ENCODE data around the gene STRA6.

The STRA6 gene

GRCh38 chr15:74207652-74208440 is 5.3 kb upstream of the STRA6 start:
- no peak for DNase-seq (ENCODE audit: low spot score)

- DNase-seq (ENCODE audit: low spot score), result no peak
Observed at GRCh38 chr15:74206801-74207281, 4.3 kb upstream of the STRA6 start.

- no peak for DNase-seq (ENCODE audit: low spot score)
Observed at GRCh38 chr15:74205582-74205947, 3.0 kb upstream of the STRA6 start.

- DNase-seq (ENCODE audit: low spot score), result no peak
Observed at GRCh38 chr15:74203914-74204431, 1.4 kb upstream of the STRA6 start.

DNA sequence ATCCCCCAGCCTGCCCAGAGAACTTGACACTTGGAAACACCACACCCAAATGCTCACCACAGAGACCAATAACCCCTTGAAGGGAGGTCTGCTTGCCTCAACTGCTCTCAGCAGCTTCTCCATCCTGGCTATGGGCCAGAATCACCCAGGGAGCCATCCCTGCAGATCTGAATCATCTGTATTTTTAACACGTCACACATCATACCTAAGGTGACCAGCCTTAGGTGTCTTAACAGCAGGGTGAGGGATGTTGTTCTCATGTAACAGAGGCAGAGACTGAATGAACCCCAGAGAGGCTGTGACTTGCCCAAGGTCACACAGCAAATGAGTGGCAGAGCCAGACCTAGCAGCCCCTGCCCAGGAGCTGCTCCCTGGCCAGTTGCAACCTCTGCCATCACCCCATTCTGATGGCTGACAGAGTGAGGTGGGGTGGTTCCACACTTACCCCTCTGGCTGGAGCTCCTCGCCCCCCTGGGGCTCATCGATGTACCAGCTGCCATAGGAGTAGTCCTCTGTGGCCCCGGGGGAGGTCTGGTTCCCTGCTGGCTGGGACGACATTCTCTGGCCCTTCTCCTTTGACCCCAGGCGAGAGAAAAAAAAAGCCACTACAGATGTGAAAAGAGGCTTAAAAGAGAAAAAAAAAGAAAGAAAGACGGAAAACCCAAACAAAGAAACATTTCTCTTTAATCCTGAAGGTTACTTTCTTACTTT is 722 bp downstream of the STRA6 start:
- DNase-seq (ENCODE audit: low spot score), result no peak

DNA sequence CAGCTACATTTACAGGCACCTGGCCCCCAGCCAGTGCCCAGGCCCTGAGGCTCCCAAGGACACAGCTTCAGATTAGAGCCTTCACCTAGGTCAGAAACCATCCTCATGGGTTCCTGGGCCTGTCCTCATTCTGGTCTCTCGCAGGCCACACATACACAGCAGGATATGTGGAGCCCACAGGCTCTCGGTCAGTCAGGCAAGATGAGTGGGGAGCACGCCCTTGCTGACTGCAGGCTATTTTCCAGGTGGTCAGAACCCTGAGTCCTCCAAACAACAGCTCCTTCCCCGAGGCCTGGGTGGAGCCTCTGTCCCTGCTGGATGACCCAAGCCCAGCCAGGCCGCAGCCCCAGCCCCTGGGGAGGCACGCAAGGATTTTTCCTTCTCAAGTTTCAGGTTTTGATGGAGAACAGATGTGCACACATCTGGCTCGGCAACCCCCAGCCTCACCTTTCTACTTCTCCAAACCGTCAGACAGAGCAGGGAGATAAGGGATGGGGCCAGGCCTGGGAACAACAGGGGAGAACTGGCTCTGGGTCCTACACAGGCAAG is 1.6 kb downstream of the STRA6 start:
- no peak for DNase-seq (ENCODE audit: low spot score)

GRCh38 chr15:74200412-74200815 is 2.2 kb downstream of the STRA6 start:
- DNase-seq (ENCODE audit: low spot score), result no peak

GRCh38 chr15:74199297-74199652 is 3.3 kb downstream of the STRA6 start:
- DNase-seq (ENCODE audit: low spot score), result no peak

GRCh38 chr15:74197176-74197965 is 5.2 kb downstream of the STRA6 start:
- DNase-seq (ENCODE audit: low spot score), result no peak

- no peak for DNase-seq (ENCODE audit: low spot score)
Observed at GRCh38 chr15:74196175-74196574, 6.4 kb downstream of the STRA6 start.

DNA sequence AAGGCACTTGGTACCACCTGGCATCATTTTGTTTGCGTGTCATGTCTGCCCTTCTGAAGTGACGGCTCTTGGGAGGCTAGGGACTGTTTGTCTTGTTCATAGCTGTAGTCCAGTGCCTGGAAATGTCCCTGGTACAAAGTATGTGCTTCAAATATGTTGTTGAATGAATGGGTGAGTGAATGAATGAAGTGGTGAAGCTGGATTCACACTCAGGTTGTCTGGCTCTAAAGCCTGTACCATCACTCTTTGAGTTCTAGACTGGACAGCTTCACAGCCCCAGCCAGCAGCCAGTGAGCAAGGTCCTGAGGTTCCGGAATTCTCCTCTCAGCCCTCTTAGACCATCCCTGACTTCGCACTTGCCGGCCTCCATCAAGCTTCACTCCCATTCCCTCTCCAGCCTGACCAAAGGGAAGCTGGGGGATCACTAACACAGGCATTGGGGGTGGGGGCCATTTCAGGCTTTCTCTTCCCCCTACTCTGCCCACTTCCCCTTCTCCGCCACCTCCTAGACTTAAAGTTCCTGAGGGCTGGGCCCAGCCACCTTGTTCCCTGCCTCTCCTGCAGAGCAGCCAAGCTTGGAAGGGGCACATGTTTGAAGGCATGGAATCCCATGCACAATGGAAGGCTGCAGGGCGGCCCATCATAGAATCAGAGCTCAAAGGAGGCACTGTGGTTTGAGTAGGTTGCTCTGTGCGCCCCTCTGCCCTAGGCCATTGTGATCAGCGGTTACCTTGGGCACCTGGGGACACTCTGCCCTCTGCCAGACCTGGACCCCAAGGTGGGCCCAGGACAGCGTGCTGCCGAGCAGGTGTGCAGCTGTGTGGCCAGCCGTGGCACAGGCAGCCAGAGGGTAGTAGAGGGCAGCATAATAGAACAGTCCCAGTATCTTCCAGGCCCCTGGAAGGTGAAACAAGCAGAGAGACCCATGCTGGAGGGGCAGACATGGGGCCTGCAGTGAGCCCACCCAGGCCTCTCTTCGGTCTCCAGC is 7.7 kb downstream of the STRA6 start:
- no peak for DNase-seq (ENCODE audit: low spot score)

DNA sequence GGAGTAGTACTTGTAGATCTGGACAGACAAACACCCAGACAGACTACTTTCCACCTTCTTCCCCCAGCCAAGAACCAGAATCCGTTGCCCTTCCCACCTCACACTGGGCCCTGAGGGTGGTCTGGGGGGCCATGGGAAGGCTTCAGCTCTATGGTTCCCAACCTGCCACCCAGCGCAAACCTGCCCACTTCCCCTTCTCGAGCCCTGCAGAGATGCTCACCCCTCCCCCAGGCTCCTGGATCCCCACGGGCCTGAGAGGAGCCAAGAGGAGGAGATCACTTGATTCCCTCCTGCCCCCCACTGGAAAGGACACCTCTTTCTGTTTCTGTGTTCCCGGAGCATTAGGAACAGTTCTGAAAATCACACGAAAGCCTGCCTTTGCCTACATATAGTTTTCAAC is 8.7 kb downstream of the STRA6 start:
- DNase-seq (ENCODE audit: low spot score), result no peak

- no peak for DNase-seq (ENCODE audit: low spot score)
Observed at GRCh38 chr15:74193299-74193718, 9.3 kb downstream of the STRA6 start.

- no peak for DNase-seq (ENCODE audit: low spot score)
Observed at GRCh38 chr15:74192751-74193150, 9.8 kb downstream of the STRA6 start.

- DNase-seq (ENCODE audit: low spot score), result no peak
Observed at GRCh38 chr15:74191798-74192197, 10.8 kb downstream of the STRA6 start.

- DNase-seq (ENCODE audit: low spot score), result no peak
Observed at GRCh38 chr15:74188216-74188615, 14.4 kb downstream of the STRA6 start.

GRCh38 chr15:74185710-74186348 is 16.8 kb downstream of the STRA6 start:
- no peak for DNase-seq (ENCODE audit: low spot score)

GRCh38 chr15:74184582-74185091 is 17.9 kb downstream of the STRA6 start:
- DNase-seq (ENCODE audit: low spot score), result no peak

DNA sequence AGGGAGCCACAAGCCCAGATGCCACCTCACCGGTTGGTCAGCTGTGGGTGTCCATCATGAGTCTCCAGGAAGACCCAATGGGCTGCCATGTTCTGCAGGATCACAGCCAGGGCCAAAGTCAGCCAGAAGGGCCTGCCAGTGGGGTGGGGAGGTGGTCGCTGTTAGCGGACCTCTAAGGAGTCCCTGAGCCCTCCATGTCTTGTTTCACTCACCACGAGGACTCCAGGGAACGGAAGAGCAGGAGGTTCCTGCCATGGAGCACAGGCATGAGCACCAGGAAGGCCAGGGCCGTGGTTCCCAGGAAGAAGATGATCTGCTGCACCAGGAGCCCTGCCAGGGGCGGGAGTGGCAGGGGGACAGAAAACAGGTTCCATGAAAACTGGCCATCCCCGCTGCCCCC is 20.5 kb downstream of the STRA6 start:
- DNase-seq (ENCODE audit: low spot score), result no peak

DNA sequence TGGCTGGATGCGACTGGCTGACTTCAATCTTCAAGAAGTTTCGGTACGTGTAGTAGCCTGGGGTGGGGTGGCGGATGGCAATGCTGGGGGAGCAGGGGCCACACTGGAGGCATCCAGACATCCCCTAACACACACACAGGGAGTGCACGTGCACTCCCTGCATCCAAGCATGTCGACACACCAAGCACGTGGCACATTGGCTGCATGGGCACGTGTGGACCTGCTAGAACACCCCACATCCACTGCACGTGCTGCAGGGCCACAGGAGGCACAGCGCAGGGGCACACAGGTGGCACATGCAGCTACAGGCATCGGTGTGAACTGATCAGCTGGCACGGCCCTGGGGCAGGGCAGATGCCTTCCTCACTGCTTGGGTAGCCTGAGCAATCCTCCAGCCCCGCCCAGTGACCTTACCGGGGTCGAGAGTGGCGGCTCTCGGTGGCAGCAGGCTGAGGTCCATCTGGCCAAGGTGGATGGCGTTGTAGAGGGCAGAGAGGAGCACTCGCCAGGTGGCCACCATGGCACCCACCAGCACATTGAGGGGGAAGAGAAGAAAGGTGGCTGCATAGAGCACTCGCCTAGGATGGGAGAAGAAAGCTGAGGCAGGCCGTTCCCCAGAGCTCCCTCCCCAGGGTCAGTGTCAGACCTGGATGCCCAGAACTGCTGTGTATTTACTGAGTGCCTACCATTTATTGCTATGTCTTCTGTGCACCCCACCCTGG is 21.5 kb downstream of the STRA6 start:
- no peak for DNase-seq (ENCODE audit: low spot score)

All from hematopoietic multipotent progenitor cell treated with erythropoietin and hydrocortisone succinate and interleukin-3 and kit ligand, for 17 days (in vitro differentiated cells).